ENCODE data around the gene KLRD1. TPM values are rescaled to one million over a fixed set of nuclear protein-coding genes. Genes with fewer than 3 reads are reported as not detected.
"Not testable (repeated sequence)": the region's sequence is repeated elsewhere in the genome, so short reads cannot be mapped to it uniquely, and the experiment has no call there.

The KLRD1 gene
- total and polyA plus RNA-seq, 7 donors: 0.03 to 1.1 (median 0.30) TPM

GRCh38 chr12:10368206-10369171 is 60.8 kb downstream of the KLRD1 start:
- H3K36me3 ChIP-seq (ENCODE audit: insufficient read depth in 1 of 2, low read depth in 1 of 2): no peaks in the 10 kb centered on the region
- H3K27me3 ChIP-seq (ENCODE audit: insufficient read depth in 3 of 3, low read length in 2 of 3): no peaks in the 10 kb centered on the region
- no peaks in the 10 kb centered on the region for H3K9me3 ChIP-seq
- H3K4me1 ChIP-seq: peaks cover 9% of the 10 kb centered on the region
- peak overlapping the region; percentile 54 for H3K27ac ChIP-seq
- ATAC-seq (no peak), DNase-seq (no peak)
- peak overlapping the region; percentile 20 for H3K4me3 ChIP-seq
- intact Hi-C loops (cut with DNase I): loop anchor here in 1 of 2 donors (10.0 kb wide), 2 partner anchors 144 to 1674 kb away; partner anchors contain the start of gene RIMKLB
- whole genome bisulfite sequencing, 3 donors: 34 to 60% (median 54%) methylated on average over 10 of the region's 10 CpGs
- no peak for TF ChIP-seq CTCF (IDR thresholded peaks at IDR 0.05)

DNA sequence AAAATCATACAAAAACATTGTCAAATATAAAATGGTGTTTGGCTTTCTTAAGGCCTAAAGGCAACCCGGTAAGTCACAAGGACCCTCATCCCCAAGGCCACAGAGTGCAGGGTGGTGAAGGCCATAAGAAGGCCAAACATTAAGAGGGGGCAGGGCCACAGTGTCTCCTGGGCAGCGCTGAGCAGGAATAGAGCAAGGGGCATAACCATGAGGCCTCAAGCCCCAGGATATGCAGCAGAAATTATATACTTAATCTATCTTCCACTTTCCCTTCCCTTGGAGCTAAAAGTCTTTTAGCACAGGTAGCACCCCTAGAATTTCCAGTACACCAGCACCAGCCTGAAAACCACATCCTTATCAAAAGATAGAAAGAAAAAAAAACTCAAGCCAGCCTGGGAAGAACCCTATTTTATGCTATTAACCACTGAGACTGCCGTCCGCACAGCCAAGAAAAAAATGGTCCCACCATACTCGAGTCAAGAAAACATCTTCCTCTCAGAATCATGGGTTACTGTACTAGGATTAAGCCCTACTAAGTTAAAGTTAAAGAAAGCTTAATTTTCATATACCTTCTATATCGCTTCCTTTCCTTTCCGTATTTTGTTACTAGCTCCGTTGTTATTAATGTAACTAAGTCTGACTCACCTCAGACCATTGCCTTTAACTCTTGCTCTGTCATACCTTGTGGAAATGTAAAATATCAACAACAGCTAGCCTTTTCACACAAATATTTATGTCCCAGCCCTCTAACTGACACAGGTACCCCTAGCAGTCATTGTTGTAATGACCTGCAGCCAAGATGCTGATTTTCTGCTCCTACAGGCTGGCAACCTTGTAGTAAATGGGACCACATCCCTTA is 62.1 kb downstream of the KLRD1 start:
- no peak for ATAC-seq
- H3K27ac ChIP-seq: peak overlapping the region; percentile 10
- intact Hi-C loops (cut with DNase I): loop anchor here in 1 of 2 donors (10.0 kb wide), 2 partner anchors 145 to 1675 kb away; partner anchors contain the start of gene RIMKLB
- H3K4me3 ChIP-seq: no peak overlapping the region
- H3K4me1 ChIP-seq: peaks cover 9% of the 10 kb centered on the region
- no peak for DNase-seq
- no peaks in the 10 kb centered on the region for H3K36me3 ChIP-seq (ENCODE audit: insufficient read depth in 1 of 2, low read depth in 1 of 2)
- TF ChIP-seq CTCF (IDR thresholded peaks at IDR 0.05): no peak
- WGBS, 3 donors: 91 to 94% (median 92%) methylated on average over 8 of the region's 8 CpGs
- no peaks in the 10 kb centered on the region for H3K9me3 ChIP-seq
- no peaks in the 10 kb centered on the region for H3K27me3 ChIP-seq (ENCODE audit: insufficient read depth in 3 of 3, low read length in 2 of 3)

- H3K36me3 ChIP-seq (ENCODE audit: insufficient read depth in 1 of 2, low read depth in 1 of 2); ATAC-seq; H3K4me3 ChIP-seq; DNase-seq; H3K4me1 ChIP-seq; H3K9me3 ChIP-seq; H3K27ac ChIP-seq; H3K27me3 ChIP-seq (ENCODE audit: insufficient read depth in 3 of 3, low read length in 2 of 3); intact Hi-C loops (cut with DNase I): not testable (repeated sequence)
- 61 to 64% (median 61%) methylated on average over 6 of the region's 6 CpGs for WGBS, 3 donors
Measured at GRCh38 chr12:10371893-10372535, 64.3 kb downstream of the KLRD1 start.

GRCh38 chr12:10372559-10372958 is 64.9 kb downstream of the KLRD1 start:
- H3K27ac ChIP-seq: no peak overlapping the region
- no peaks in the 10 kb centered on the region for H3K4me1 ChIP-seq
- no peak overlapping the region for H3K4me3 ChIP-seq
- intact Hi-C loops (cut with DNase I): no loop called here
- no peak for TF ChIP-seq CTCF (IDR thresholded peaks at IDR 0.05)
- WGBS, 3 donors: 29 to 36% (median 31%) methylated on average over 1 of the region's 1 CpG
- H3K27me3 ChIP-seq (ENCODE audit: insufficient read depth in 3 of 3, low read length in 2 of 3): no peaks in the 10 kb centered on the region
- DNase-seq (no peak), ATAC-seq (no peak)
- no peaks in the 10 kb centered on the region for H3K36me3 ChIP-seq (ENCODE audit: insufficient read depth in 1 of 2, low read depth in 1 of 2)
- H3K9me3 ChIP-seq: no peaks in the 10 kb centered on the region

All from psoas muscle (tissue), 8 donors.